Body of pancreas (tissue), 4 donors: ENCODE results near the gene DTNB. TPM values are rescaled to one million over a fixed set of nuclear protein-coding genes. Genes with fewer than 3 reads are reported as not detected.

ENCODE experiments used
- ATAC-seq: fragments of 150-250 bp; one replicate; pipeline ENCODE4 v1.9.1; 2016
- DNase-seq, 4 donors: peaks; one replicate each; pipeline ENCODE4 v3.0.0-alpha.2; 2019
- H3K27ac ChIP-seq, 4 donors: fragments of 200-600 bp; sonication (generic); 1 replicate in 3 of 4; 2 replicates in 1 of 4; pipeline versions ENCODE4 v1.5.1 to v1.6.1; 2016 to 2019; ENCODE audit warnings: mild to moderate bottlenecking in 1 of 4, mixed read lengths in 1 of 4, moderate library complexity in 1 of 4
- H3K27me3 ChIP-seq, 2 donors: fragments of 200-600 bp; sonication (generic); one replicate each; pipeline ENCODE4 v1.6.0; 2016; ENCODE audit warnings: mild to moderate bottlenecking in 1 of 2
- H3K36me3 ChIP-seq, 2 donors: fragments of 200-600 bp; sonication (generic); replicated peaks in 1 of 2; 2 replicates each; pipeline ENCODE4 v1.5.1; 2016; ENCODE audit warnings: low read depth in 2 of 2; ENCODE audit not compliant: insufficient read depth in 1 of 2
- H3K4me1 ChIP-seq: fragments of 200-600 bp; sonication (generic); one replicate; pipeline ENCODE4 v1.6.0; 2016
- H3K4me3 ChIP-seq, 2 donors: fragments of 200-600 bp; sonication (generic); 1 replicate in 1 of 2; 2 replicates in 1 of 2; pipeline ENCODE4 v1.5.1; 2016 to 2019
- H3K9me3 ChIP-seq, 3 donors: fragments of 200-600 bp; sonication (generic); 1 replicate in 2 of 3; 2 replicates in 1 of 3; pipeline ENCODE4 v1.5.1; 2016
- POLR2A ChIP-seq, 3 donors: fragments of 450-650 bp; IDR thresholded peaks; one replicate each; pipeline ENCODE4 v1.6.1; 2016; ENCODE audit warnings: antibody characterized with exemption in 3 of 3, mild to moderate bottlenecking in 2 of 3
- WGBS, 2 donors: methylation state at CpG; one replicate each; pipeline ENCODE4 v1.1.5; 2017; 5-methylcytosine and 5-hydroxymethylcytosine counted together
- intact Hi-C: fragments of 100-400 bp; cut with DNase I; formaldehyde crosslinking; loops from one replicate; pipeline ENCODE4 v1.15.1; 2023
- total RNA-seq, 2 donors: library from RNA; depleted of rRNA; stranded (reverse); fragments of >200 nt; gene quantifications; one replicate each; pipeline ENCODE4 v1.1.0, GENCODE V29; 2016
- TF ChIP-seq, protein P1 (sequence below), 7 experiments: fragments of 450-650 bp in 4 of 7; fragments of 200-600 bp in 3 of 7; sonication (generic) in 3 of 7; IDR thresholded peaks; one replicate each; pipeline ENCODE4 v1.5.1; 2016 to 2019; ENCODE audit warnings: antibody characterized with exemption in 7 of 7

Gene DTNB
- total RNA-seq, 2 donors from 2014 or later = 17.8 to 22.6 TPM

GRCh38 chr2:25374411-25374810 lies 299.0 kb downstream of the DTNB start:
- DNase-seq (no peak), ATAC-seq (no peak)
- no peak overlapping the region for H3K27ac ChIP-seq
- WGBS, 2 donors = 90 to 100% methylated on average over 3 to 4 of the region's 4 CpGs
- intact Hi-C loops = no loop called here
- no peaks in the 10 kb centered on the region for H3K27me3 ChIP-seq
- no peaks in the 10 kb centered on the region for H3K36me3 ChIP-seq
- no peaks in the 10 kb centered on the region for H3K9me3 ChIP-seq
- peaks cover 28% of the 10 kb centered on the region for H3K4me1 ChIP-seq
- TF ChIP-seq POLR2A (IDR thresholded peaks at IDR 0.05) = no peak
- TF ChIP-seq, protein P1, sequence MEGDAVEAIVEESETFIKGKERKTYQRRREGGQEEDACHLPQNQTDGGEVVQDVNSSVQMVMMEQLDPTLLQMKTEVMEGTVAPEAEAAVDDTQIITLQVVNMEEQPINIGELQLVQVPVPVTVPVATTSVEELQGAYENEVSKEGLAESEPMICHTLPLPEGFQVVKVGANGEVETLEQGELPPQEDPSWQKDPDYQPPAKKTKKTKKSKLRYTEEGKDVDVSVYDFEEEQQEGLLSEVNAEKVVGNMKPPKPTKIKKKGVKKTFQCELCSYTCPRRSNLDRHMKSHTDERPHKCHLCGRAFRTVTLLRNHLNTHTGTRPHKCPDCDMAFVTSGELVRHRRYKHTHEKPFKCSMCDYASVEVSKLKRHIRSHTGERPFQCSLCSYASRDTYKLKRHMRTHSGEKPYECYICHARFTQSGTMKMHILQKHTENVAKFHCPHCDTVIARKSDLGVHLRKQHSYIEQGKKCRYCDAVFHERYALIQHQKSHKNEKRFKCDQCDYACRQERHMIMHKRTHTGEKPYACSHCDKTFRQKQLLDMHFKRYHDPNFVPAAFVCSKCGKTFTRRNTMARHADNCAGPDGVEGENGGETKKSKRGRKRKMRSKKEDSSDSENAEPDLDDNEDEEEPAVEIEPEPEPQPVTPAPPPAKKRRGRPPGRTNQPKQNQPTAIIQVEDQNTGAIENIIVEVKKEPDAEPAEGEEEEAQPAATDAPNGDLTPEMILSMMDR (IDR thresholded peaks at IDR 0.05) = no peak
- no peak overlapping the region for H3K4me3 ChIP-seq

DNA sequence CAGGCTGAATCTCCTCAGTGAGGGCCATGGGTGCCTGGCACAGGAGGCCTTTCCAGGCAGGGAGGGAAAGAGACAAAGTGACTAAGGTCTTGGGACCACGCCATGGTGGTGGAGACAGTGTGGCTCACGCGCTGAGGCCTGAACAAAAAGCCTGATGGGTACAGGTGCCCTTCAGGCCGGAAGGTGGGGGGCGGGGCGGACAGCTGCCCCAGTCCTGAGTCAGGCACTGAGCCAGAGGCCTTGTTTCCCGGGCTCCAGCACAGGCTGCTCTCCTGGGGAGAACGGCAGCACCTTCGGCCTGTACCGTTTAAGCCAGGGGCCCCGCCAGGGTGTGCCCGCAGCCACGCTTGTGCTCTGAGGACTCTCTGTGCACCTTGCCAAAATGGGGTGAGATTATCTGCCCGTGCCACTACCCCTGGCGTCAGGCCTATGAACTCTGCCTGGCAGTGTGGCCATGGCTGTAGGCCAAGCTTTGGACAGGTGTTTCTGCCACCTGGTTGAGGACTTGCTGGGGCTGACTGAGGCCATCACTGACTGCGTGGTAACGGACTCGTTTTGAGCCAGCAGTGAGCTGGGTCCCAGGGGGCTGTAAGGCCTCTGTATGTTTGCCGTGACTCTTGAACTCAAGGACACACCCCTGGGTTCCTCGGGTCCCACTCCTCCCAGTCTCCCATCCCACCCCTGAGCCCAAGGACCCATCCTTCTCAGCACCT lies 300.0 kb downstream of the DTNB start:
- H3K27me3 ChIP-seq = no peaks in the 10 kb centered on the region
- 23 to 26% methylated on average over 6 to 20 of the region's 20 CpGs for WGBS, 2 donors
- no peaks in the 10 kb centered on the region for H3K9me3 ChIP-seq
- DNase-seq (peak; percentile 88 to 97 (median 93)), ATAC-seq (peak; percentile 81)
- intact Hi-C loops = no loop called here
- TF ChIP-seq, protein P1 (IDR thresholded peaks at IDR 0.05) = peak in 4 of 7 experiments; percentile 47 to 68 (median 53)
- TF ChIP-seq POLR2A (IDR thresholded peaks at IDR 0.05) = peak in 1 of 3 donors; percentile 42
- H3K27ac ChIP-seq = peak overlapping the region; percentile 67 to 72 (median 70)
- peaks cover 28% of the 10 kb centered on the region for H3K4me1 ChIP-seq
- no peak overlapping the region for H3K4me3 ChIP-seq
- H3K36me3 ChIP-seq = no peaks in the 10 kb centered on the region

DNA sequence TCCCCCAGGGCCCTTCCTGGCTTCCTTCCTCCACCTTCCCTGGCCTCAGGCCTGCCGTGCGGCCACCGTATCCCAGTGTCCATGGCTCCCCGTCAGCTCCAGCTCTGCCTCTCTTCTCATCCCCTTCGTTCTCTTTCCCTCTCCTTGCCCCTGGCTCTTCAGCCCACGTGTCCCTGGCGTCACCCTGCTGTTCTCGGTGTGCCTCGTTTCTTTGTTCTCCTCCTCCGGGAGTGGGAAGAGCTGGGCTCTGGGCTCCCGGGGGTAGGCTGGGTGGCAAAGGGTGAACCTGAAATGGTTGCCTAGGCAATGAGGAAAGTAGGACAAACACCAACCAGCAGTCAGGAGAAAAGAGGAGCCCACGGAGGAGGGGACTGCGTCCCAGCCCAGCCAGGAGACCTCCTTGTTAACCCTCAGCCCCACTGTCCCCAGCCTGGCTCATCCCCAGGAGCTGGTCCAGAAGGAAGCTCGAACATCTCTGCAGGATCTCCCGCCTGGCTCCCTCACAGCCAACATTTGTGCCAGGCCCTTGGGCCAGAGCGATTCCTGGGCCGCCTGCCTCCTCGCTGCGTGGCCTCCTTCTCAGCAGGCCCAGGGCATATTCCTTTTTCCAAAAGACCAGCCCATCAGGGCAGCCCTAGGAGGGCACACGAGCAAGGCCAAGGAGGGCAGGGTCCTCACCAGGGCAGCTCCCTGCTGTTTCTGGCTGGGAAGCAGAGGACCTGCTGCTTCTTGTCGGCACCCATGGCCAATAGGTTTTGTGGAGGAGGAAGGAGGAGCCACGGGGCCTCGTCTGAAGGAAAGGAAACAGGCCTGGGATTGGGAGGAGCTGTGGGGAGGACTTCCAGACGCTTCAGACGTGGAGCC lies 300.7 kb downstream of the DTNB start:
- H3K27ac ChIP-seq = peak overlapping the region; percentile 67 to 72 (median 70)
- DNase-seq = no peak

GRCh38 chr2:25371253-25372241 lies 301.8 kb downstream of the DTNB start:
- Histone ChIP-seq H3K4me3 (no peak overlapping the region), H3K27ac (no peak overlapping the region), H3K4me1 (peaks cover 18% of the 10 kb centered on the region), H3K36me3 (no peaks in the 10 kb centered on the region), H3K27me3 (no peaks in the 10 kb centered on the region), H3K9me3 (no peaks in the 10 kb centered on the region)
- intact Hi-C loops = no loop called here
- DNase-seq (no peak), ATAC-seq (no peak)
- TF ChIP-seq, protein P1 (IDR thresholded peaks at IDR 0.05) = no peak
- no peak for TF ChIP-seq POLR2A (IDR thresholded peaks at IDR 0.05)
- WGBS, 2 donors = 90 to 92% methylated on average over 26 to 27 of the region's 27 CpGs

More for the DNA sequence above, 300.7 kb downstream of the DTNB start:
- TF ChIP-seq, protein P1 (IDR thresholded peaks at IDR 0.05) = no peak
- no peak for TF ChIP-seq POLR2A (IDR thresholded peaks at IDR 0.05)
- H3K36me3 ChIP-seq = no peaks in the 10 kb centered on the region
- no peak overlapping the region for H3K4me3 ChIP-seq
- intact Hi-C loops = no loop called here
- peaks cover 28% of the 10 kb centered on the region for H3K4me1 ChIP-seq
- no peaks in the 10 kb centered on the region for H3K27me3 ChIP-seq
- no peaks in the 10 kb centered on the region for H3K9me3 ChIP-seq
- ATAC-seq = no peak
- 77 to 87% methylated on average over 21 to 25 of the region's 25 CpGs for WGBS, 2 donors
